Camera-type eye (tissue), 1 donor: Measurements from ENCODE around the gene ERCC3. TPM values are rescaled to one million over a fixed set of nuclear protein-coding genes. Genes with fewer than 3 reads are reported as not detected.

Source experiments
- total RNA-seq: library from RNA; depleted of rRNA; stranded (reverse); fragments of >200 nt; gene quantifications from one replicate; pipeline ENCODE4 v1.2.3, GENCODE V29; 2014

Gene ERCC3
- 78.1 TPM for total RNA-seq

DNA sequence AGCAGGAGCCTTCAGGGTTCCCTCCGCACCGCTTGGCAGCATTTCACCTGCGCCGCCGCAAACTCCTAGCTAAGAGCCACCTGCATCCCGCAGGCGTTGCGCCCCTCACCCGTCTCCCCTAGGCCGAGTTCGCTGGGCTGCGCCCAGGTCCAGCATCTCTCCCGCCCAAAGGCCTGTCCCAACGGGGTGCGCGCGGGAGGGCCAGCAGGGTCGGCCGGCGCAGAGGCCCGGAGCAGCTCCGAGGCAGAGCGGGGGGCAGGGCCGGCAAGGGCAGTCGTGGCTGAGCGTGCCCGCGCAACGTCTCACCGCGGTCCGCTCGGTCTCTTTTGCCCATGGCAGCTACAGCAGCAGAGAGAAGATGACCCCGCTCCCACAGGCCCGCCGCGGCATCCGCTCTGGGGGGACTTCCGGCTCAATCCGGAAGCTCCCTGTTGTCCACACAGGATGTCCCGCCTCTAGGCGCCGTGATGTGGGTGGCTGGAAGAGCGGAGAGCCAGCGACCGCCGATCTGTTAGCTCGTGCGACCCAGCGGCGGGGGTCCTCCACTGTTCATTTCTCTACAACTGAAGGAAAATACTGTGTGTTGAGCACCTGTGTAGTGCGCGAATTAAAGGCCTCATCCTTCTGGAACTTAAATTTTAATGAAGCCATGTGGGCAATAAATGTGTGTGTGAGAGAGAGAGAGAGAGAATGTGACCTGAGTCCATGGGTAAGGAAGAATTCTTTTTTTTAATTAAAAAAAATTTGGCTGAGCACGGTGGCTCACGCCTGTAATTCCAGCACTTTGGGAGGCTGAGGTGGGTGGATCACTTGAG lies at the start of gene ERCC3:
TSS of gene ERCC3 (minus strand) at position 397 of the 815 bp plus-strand sequence. CDS start at position 334, 63 bp downstream.

DNA sequence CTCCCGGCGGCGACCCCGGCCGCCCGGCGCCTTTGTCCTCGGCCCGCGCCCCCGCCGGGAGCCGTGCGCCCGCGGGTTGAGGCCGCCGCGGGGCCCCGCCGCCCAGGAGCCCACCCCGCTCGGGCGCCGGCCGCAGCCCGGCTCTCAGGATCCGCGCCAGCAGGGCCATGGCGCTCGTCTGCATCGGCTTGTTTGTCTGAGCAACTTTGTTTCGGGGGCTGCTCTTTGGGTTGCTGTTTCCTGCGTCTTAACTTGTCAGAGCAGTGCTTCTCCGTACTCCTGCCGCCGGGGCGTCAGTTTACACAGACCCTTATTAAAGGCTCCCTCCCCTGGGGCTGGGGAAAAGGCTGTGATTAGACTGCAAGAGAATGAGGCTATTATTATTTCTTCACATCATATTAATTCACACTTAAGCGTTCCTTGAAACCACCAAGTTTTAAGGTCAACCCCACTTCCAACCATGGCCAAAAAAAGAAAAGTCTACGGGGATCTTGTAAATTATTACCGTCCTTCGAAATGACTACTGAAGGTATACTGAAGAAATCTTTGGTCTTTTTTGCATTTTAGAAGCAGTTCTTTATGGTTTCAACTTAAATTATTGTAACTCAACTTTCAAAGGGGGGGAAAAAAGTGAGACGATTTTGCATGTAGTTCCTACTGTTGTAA lies 73.7 kb downstream of the ERCC3 start, which contains the start of gene CYP27C1:
TSS of gene CYP27C1 (minus strand) at position 198 of the 666 bp plus-strand sequence. CDS start at position 169, 29 bp downstream.

Other genes starting within 250 kb of the ERCC3 start
- gene BIN1, start 187.0 kb downstream of the ERCC3 start, total RNA-seq = 132 TPM
- 4.6 TPM for gene CYP27C1, start 73.8 kb downstream of the ERCC3 start, total RNA-seq
- gene MAP3K2, start 93.8 kb upstream of the ERCC3 start, total RNA-seq = 64.5 TPM
- not detected for gene PROC, start 124.3 kb upstream of the ERCC3 start, total RNA-seq
- 47.4 TPM for gene IWS1, start 232.3 kb upstream of the ERCC3 start, total RNA-seq
- gene MYO7B, start 241.5 kb upstream of the ERCC3 start, total RNA-seq = 0.60 TPM